Activated CD4-positive, alpha-beta T cell treated with anti-CD3 and anti-CD28 coated beads, Interleukin-2, amount 10 ng/mL, durations not matched to agents 24 days and 14 days (primary cell): Measurements from ENCODE around the gene THBS4. TPM values are rescaled to one million over a fixed set of nuclear protein-coding genes. Genes with fewer than 3 reads are reported as not detected.

Experiments used
- DNase-seq: peaks from one replicate; pipeline ENCODE4 v3.0.0; 2022
- H3K27ac Mint-ChIP-seq: one replicate; pipeline ENCODE4 v1.8.0; 2022; ENCODE audit warnings: mild to moderate bottlenecking, mixed read lengths
- H3K27me3 Mint-ChIP-seq: one replicate; pipeline ENCODE4 v1.8.0; 2022; ENCODE audit warnings: mixed read lengths
- H3K36me3 Mint-ChIP-seq: one replicate; pipeline ENCODE4 v1.8.0; 2022; ENCODE audit warnings: low read depth, mild to moderate bottlenecking, mixed read lengths
- H3K4me1 Mint-ChIP-seq: one replicate; pipeline ENCODE4 v1.8.0; 2021; ENCODE audit warnings: mixed read lengths
- H3K4me3 Mint-ChIP-seq: one replicate; pipeline ENCODE4 v1.8.0; 2022; ENCODE audit warnings: mild to moderate bottlenecking, moderate library complexity, mixed read lengths
- H3K9me3 Mint-ChIP-seq: one replicate; pipeline ENCODE4 v1.8.0; 2021; ENCODE audit warnings: mixed read lengths
- intact Hi-C: fragments of 100-400 bp; cut with micrococcal nuclease; formaldehyde crosslinking; loops from one replicate; pipeline ENCODE4 v1.15.1; 2023
- total RNA-seq: library from RNA; stranded (reverse); gene quantifications from 2 replicates; pipeline ENCODE4 v1.2.3, GENCODE V29; 2022

The THBS4 gene
- 1.3 and 2.1 TPM in 2 replicates for total RNA-seq

DNA sequence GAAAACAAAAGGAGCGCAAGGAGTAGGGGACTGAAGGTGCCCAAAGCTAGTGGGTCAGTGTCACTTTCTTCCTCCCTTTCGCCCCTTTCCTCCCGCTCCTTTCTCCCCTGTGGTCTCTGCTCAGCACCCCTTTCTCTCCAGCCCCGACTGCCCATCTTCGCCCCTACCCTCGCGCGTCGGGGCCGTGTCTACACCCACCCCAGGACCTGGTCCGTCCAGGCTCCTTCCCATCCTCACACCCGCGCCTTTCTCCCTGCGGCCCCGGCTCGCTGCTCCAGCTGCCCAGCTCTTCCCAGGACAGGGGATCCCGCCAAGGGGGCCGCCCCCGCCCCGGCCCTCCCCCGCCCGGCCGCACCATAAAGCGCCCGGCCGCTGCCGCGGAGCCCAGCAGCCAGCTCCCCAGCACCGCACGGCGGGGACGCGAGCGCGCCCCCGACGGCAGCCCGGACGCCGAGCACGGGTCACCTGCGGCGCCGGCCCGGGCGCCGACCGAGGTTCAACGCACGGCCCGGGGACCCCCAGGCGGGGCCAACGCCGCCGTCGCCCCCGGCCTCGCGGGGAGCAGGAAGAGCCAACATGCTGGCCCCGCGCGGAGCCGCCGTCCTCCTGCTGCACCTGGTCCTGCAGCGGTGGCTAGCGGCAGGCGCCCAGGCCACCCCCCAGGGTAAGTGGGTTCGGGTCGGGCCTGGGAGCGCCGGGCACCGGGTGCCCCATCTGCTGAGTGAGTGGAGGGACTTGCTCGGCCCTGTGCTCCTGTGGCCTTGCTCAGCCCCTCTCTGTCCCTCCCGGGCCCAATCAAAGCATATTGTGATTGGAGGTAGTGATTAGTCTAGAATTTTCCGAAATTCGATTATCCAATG, at the start of gene THBS4:
TSS of gene THBS4 (plus strand) at position 387 of the 860 bp plus-strand sequence. CDS start at position 577, 190 bp downstream.
- DNase-seq = peak; percentile 61
- Mint-ChIP-seq H3K27me3 (peaks cover 55% of the 10 kb centered on the region), H3K9me3 (peaks cover 3% of the 10 kb centered on the region), H3K4me3 (peak within 1 kb of the TSS; percentile 75), H3K27ac (no peak within 1 kb of the TSS), H3K36me3 (no peaks in the 10 kb centered on the region), H3K4me1 (peaks cover 25% of the 10 kb centered on the region)
- intact Hi-C loops = no loop called here

DNA sequence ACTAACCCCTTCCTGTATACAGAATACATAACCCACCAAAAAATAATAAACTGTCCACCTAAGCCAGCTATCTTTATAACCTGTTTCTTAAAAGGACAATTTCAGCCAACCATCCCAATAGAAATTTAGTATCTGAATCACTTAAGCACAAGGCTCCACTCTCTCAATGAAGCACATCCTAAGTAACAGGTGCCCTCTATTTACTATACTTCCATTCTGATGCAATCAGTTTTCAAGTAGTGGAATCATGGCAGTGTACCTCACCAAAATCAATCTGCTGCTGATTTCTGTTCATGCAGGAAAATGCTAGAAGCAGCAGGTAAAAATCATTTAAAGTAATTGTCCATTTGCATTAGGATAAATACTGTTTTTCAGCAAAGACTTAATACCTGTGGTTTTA, 48.9 kb upstream of the THBS4 start:
- H3K27ac Mint-ChIP-seq = peak overlapping the region; percentile 6
- no peak for DNase-seq
- no peaks in the 10 kb centered on the region for H3K9me3 Mint-ChIP-seq
- H3K4me3 Mint-ChIP-seq = peak overlapping the region; percentile 49
- H3K27me3 Mint-ChIP-seq = no peaks in the 10 kb centered on the region
- intact Hi-C loops = no loop called here
- H3K4me1 Mint-ChIP-seq = peaks cover 55% of the 10 kb centered on the region
- peaks cover 68% of the 10 kb centered on the region for H3K36me3 Mint-ChIP-seq

GRCh38 chr5:79990205-79990597, 44.9 kb upstream of the THBS4 start:
- Mint-ChIP-seq H3K27me3 (peaks cover under 1% of the 10 kb centered on the region), H3K4me1 (peaks cover 38% of the 10 kb centered on the region), H3K36me3 (peaks cover 40% of the 10 kb centered on the region), H3K4me3 (peak overlapping the region; percentile 94), H3K9me3 (peaks cover 5% of the 10 kb centered on the region), H3K27ac (peak overlapping the region; percentile 99)
- DNase-seq = peak; percentile 77
- intact Hi-C loops = loop anchor here (1.0 to 10.0 kb wide), 13 partner anchors 9 to 1005 kb away; partner anchors contain the start of genes ARSB, HOMER1 and SERINC5

- Mint-ChIP-seq H3K27ac (peak within 1 kb of the TSS; percentile 99), H3K9me3 (peaks cover 9% of the 10 kb centered on the region), H3K4me3 (peak within 1 kb of the TSS; percentile 94), H3K36me3 (peaks cover 37% of the 10 kb centered on the region), H3K4me1 (peaks cover 34% of the 10 kb centered on the region), H3K27me3 (peaks cover 3% of the 10 kb centered on the region)
- DNase-seq = peak; percentile 96
- intact Hi-C loops = loop anchor here (1.0 to 10.0 kb wide), 13 partner anchors 10 to 1006 kb away; partner anchors contain the start of genes ARSB, HOMER1 and SERINC5
Measured at GRCh38 chr5:79990598-79991507, 44.3 kb upstream of the THBS4 start, which contains the start of gene MTX3. Gene MTX3 (minus strand): TSS chr5:79991262. CDS start chr5:79991238, 24 bp downstream.

DNA sequence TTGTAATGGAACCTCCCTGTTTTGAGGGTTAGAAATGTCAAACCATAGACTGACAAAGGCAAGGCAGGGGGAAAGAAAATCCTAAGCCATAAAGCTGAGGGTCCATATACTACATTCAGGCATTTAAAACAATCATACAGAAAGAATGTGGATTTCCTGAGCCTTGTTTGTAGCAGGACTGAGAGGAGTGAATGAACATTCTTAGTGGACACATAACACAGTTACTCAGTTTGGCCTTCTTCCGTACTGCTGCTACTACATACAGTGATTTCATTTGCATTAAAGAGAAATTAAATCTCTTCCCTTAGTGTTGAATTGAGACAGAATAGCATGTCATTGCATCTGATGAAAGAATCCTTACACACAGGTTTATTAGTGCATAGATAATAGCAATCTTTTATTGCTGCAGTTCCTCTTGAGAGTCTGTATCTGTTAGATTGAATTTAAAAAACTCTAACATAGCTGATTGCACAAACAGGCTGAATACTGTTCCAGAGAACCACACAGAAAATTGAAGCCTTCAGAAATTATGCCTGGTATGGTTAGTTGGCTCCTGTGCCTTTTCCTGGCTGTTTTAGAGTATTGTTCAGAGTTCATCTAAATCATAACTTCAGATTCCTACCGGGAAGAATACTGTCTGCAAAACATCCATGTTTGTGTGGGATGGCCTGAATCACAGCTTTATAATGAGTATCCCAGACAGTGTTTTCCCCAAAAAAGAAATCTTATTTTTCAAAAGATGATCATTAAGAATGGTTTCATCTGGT, 42.1 kb upstream of the THBS4 start:
- no peak overlapping the region for H3K27ac Mint-ChIP-seq
- DNase-seq = peak; percentile 30
- intact Hi-C loops = loop anchor here (5.0 to 10.0 kb wide), 4 partner anchors 66 to 1008 kb away; partner anchors contain the start of genes ARSB and SERINC5

GRCh38 chr5:79999722-80000121, 35.4 kb upstream of the THBS4 start:
- Mint-ChIP-seq H3K9me3 (peaks cover 8% of the 10 kb centered on the region), H3K27ac (no peak overlapping the region), H3K36me3 (peaks cover 7% of the 10 kb centered on the region), H3K4me1 (peaks cover 8% of the 10 kb centered on the region), H3K27me3 (peaks cover 3% of the 10 kb centered on the region), H3K4me3 (no peak overlapping the region)
- intact Hi-C loops = loop anchor here (10.0 kb wide), 1 partner anchor 1015 kb away; the partner anchor contains the start of gene ARSB
- DNase-seq = no peak

More for the DNA sequence above, 42.1 kb upstream of the THBS4 start:
- H3K9me3 Mint-ChIP-seq = peaks cover 9% of the 10 kb centered on the region
- H3K27me3 Mint-ChIP-seq = peaks cover 3% of the 10 kb centered on the region
- no peak overlapping the region for H3K4me3 Mint-ChIP-seq
- peaks cover 27% of the 10 kb centered on the region for H3K4me1 Mint-ChIP-seq
- H3K36me3 Mint-ChIP-seq = peaks cover 16% of the 10 kb centered on the region

- Mint-ChIP-seq H3K27ac (no peak overlapping the region), H3K36me3 (peaks cover 3% of the 10 kb centered on the region), H3K9me3 (no peaks in the 10 kb centered on the region), H3K27me3 (no peaks in the 10 kb centered on the region), H3K4me3 (no peak overlapping the region), H3K4me1 (peaks cover 5% of the 10 kb centered on the region)
- DNase-seq = no peak
- intact Hi-C loops = no loop called here
Measured at GRCh38 chr5:80002677-80003076, 32.5 kb upstream of the THBS4 start.

GRCh38 chr5:80008995-80009765, 26.0 kb upstream of the THBS4 start:
- Mint-ChIP-seq H3K27me3 (no peaks in the 10 kb centered on the region), H3K36me3 (peaks cover 2% of the 10 kb centered on the region), H3K4me1 (no peaks in the 10 kb centered on the region), H3K9me3 (no peaks in the 10 kb centered on the region), H3K27ac (no peak overlapping the region), H3K4me3 (no peak overlapping the region)
- no peak for DNase-seq
- intact Hi-C loops = no loop called here

DNA sequence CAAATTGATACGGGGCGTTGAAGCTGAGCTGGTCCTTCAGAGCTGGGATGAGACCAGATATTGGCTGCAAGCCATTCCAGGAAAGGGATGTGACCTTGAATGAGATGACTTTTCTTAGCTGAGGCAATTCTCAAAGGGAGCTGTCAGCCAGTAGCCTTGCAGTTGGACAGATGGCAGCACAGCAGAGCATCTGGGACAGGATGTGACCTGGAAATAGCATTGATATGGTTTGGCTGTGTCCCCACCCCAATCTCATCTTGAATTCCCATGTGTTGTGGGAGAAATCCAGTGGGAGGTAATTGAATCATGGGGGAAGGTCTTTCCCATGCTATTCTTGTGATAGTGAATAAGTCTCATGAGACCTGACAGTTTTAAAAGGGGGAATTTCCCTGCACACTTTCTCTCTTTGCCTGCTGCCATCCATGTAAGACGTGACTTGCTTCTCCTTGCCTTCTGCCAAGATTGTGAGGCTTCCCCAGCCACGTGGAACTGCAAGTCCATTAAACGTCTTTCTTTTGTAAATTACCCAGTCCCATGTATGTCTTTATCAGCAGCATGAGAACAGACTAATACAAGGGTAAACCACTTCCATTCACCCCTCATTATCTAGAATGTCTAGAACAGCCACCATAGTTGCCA, 24.3 kb upstream of the THBS4 start:
- intact Hi-C loops = no loop called here
- Mint-ChIP-seq H3K27ac (no peak overlapping the region), H3K27me3 (no peaks in the 10 kb centered on the region), H3K4me3 (no peak overlapping the region), H3K9me3 (no peaks in the 10 kb centered on the region), H3K36me3 (peaks cover 2% of the 10 kb centered on the region), H3K4me1 (no peaks in the 10 kb centered on the region)
- no peak for DNase-seq

DNA sequence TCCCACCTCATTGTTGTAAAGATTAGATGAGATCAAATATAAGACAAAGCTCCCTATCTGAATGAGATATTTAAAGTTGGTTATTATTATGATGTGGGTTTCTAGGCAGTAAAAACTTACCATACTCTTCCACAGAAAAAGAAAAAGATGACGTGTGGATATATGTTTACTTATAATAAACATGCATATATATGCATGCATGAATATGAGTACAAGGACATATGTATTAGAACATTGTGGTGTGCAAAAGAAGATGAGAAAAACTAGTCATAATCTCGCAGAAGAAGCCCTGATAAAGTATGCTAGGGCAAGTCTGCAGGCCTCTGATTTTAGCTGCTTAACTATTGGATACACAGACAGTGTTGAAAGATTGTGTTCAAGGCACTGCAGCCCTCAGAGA, 10.1 kb upstream of the THBS4 start:
- no peaks in the 10 kb centered on the region for H3K36me3 Mint-ChIP-seq
- H3K27me3 Mint-ChIP-seq = peaks cover 19% of the 10 kb centered on the region
- no peak for DNase-seq
- H3K27ac Mint-ChIP-seq = no peak overlapping the region
- H3K9me3 Mint-ChIP-seq = no peaks in the 10 kb centered on the region
- H3K4me3 Mint-ChIP-seq = no peak overlapping the region
- peaks cover 2% of the 10 kb centered on the region for H3K4me1 Mint-ChIP-seq
- intact Hi-C loops = no loop called here

- DNase-seq = no peak
- H3K27ac Mint-ChIP-seq = no peak overlapping the region
- H3K9me3 Mint-ChIP-seq = no peaks in the 10 kb centered on the region
- intact Hi-C loops = no loop called here
- H3K36me3 Mint-ChIP-seq = no peaks in the 10 kb centered on the region
- H3K4me1 Mint-ChIP-seq = peaks cover 8% of the 10 kb centered on the region
- no peak overlapping the region for H3K4me3 Mint-ChIP-seq
- H3K27me3 Mint-ChIP-seq = peaks cover 22% of the 10 kb centered on the region
Measured at GRCh38 chr5:80026841-80027240, 8.3 kb upstream of the THBS4 start.

DNA sequence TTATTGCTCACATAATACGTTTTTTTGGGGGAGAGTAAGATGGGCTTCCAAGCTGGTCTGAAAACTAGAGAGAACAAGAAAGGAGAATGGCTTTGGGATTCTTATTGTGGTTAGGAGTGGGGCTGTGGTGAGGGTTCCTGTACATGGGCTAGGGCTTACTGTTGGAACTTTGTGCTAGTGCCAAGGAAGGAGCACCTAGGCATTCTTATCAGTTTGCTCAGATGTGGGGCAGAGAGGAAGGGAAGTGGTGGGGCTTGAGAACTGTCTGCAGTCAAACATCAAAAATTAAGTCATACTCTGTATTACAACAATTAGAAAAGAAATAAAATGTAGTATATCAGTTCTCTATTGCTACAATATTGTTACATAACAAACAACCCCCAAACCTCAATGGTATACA, 4.0 kb upstream of the THBS4 start:
- Mint-ChIP-seq H3K27ac (no peak overlapping the region), H3K36me3 (no peaks in the 10 kb centered on the region), H3K9me3 (peaks cover 2% of the 10 kb centered on the region), H3K27me3 (peaks cover 45% of the 10 kb centered on the region), H3K4me3 (no peak overlapping the region), H3K4me1 (peaks cover 25% of the 10 kb centered on the region)
- no peak for DNase-seq
- intact Hi-C loops = no loop called here
